Ovary (tissue), 9 donors: ENCODE measurements around the gene FUT3. TPM values are rescaled to one million over a fixed set of nuclear protein-coding genes. Genes with fewer than 3 reads are reported as not detected.
"Not testable (repeated sequence)": the region's sequence is repeated elsewhere in the genome, so short reads cannot be mapped to it uniquely, and the experiment has no call there.

ENCODE experiments used
- DNase-seq, 5 donors: peaks; one replicate each; pipeline ENCODE4 v3.0.0-alpha.2; 2019 to 2020
- H3K27ac ChIP-seq, 2 donors: fragments of 200-600 bp; one replicate each; pipeline versions ENCODE4 v1.5.1 to v1.8.0; 2019 to 2022
- H3K27me3 ChIP-seq: fragments of 200-600 bp; one replicate; pipeline ENCODE4 v1.8.0; 2022
- H3K36me3 ChIP-seq: fragments of 200-600 bp; sonication (generic); one replicate; pipeline ENCODE4 v1.5.1; 2019
- H3K4me1 ChIP-seq: one replicate; pipeline ENCODE4 v1.8.1; 2013; ENCODE audit warnings: mild to moderate bottlenecking, moderate library complexity; ENCODE audit not compliant: insufficient read depth
- H3K4me3 ChIP-seq: fragments of 200-600 bp; sonication (generic); one replicate; pipeline ENCODE4 v1.5.1; 2017
- H3K9me3 ChIP-seq, 2 donors: fragments of 200-600 bp in 1 of 2; sonication (generic) in 1 of 2; one replicate each; pipeline versions ENCODE4 v1.5.1 to v1.8.1; 2013 to 2019; ENCODE audit warnings: mild to moderate bottlenecking in 1 of 2, moderate library complexity in 1 of 2
- CTCF ChIP-seq, 3 donors: fragments of 450-650 bp in 2 of 3; fragments of 200-600 bp in 1 of 3; IDR thresholded peaks; one replicate each; pipeline versions ENCODE4 v1.5.1 to v1.8.0; 2016 to 2022; ENCODE audit warnings: antibody characterized with exemption in 3 of 3, mild to moderate bottlenecking in 1 of 3
- EP300 ChIP-seq: sonication (generic); formaldehyde crosslinking; IDR thresholded peaks from one replicate; pipeline ENCODE4 v1.6.1; 2017; ENCODE audit warnings: antibody characterized with exemption
- POLR2A ChIP-seq: fragments of 450-650 bp; IDR thresholded peaks from one replicate; pipeline ENCODE4 v1.6.1; 2017; ENCODE audit warnings: antibody characterized with exemption, mild to moderate bottlenecking, moderate library complexity
- WGBS, 3 donors: extraction: QIAGEN DNeasy Blood & Tissue Kit in 1 of 3; methylation state at CpG; one replicate each; pipeline versions ENCODE4 v1.1.5 to v1.1.7; 2013 to 2017; 5-methylcytosine and 5-hydroxymethylcytosine counted together
- intact Hi-C, 4 donors: fragments of 100-400 bp; cut with DNase I; formaldehyde crosslinking; loops; one replicate each; pipeline versions ENCODE4 v1.11.0 to v1.15.1; 2022 to 2023
- polyA plus RNA-seq, 2 donors: library from polyadenylated mRNA; stranded (reverse); fragments of 200-250 nt in 1 of 2; fragments of 350-450 nt in 1 of 2; fragmentation: Illumina TruSeq in 1 of 2; extraction: RNeasy Lipid Tissue Mini Kit (QIAGEN cat#74804) in 1 of 2; gene quantifications; one replicate each; pipeline ENCODE4 v1.2.3, GENCODE V29; 2013 to 2014
- total RNA-seq, 7 donors: library from RNA; depleted of rRNA in 2 of 7; stranded (reverse); fragments of >200 nt in 2 of 7; fragmentation: NEBNext Ultra II Directional in 3 of 7; extraction: Animal tissue kit (Norgen Biotek cat#: 25700) in 3 of 7; gene quantifications; one replicate each; pipeline versions ENCODE4 v1.1.0 to v1.2.4, GENCODE V29; 2016 to 2023
- donor health status: DM: no; HTN: no; CAD: no; lungs with moderate emphysema.
- donor health status: DM: no; HTN: no; CAD: no.
- donor health status: Bipolar disorder and iron deficiency.
- donor health status: DM: yes; HTN: yes; CAD: no.
- donor health status: DM: no; HTN: no; CAD: no.
- donor health status: DM: yes; HTN: yes; CAD: no.

FUT3 gene
- total and polyA plus RNA-seq, 9 donors, result 0.04 to 1.8 (median 0.15) TPM; not detected in 3

- Histone ChIP-seq H3K36me3 (no peaks in the 10 kb centered on the region), H3K27ac (no peak overlapping the region), H3K27me3 (no peaks in the 10 kb centered on the region), H3K9me3 (no peaks in the 10 kb centered on the region), H3K4me1 (no peaks in the 10 kb centered on the region), H3K4me3 (no peak overlapping the region)
- no peak for DNase-seq
- TF ChIP-seq CTCF (IDR thresholded peaks at IDR 0.05) (no peak), POLR2A (no peak), EP300 (no peak)
- intact Hi-C loops, result no loop called here
- whole genome bisulfite sequencing, 3 donors, result 49 to 64% (median 56%) methylated on average over 11 of the region's 11 CpGs
Observed at GRCh38 chr19:5863030-5863665, 11.9 kb upstream of the FUT3 start.

- Histone ChIP-seq H3K4me1 (no peaks in the 10 kb centered on the region), H3K9me3 (no peaks in the 10 kb centered on the region), H3K27ac (no peak overlapping the region), H3K27me3 (no peaks in the 10 kb centered on the region), H3K36me3 (no peaks in the 10 kb centered on the region), H3K4me3 (no peak overlapping the region)
- DNase-seq, result no peak
- intact Hi-C loops, result no loop called here
- no peak for TF ChIP-seq POLR2A
- TF ChIP-seq CTCF (IDR thresholded peaks at IDR 0.05), result no peak
- TF ChIP-seq EP300, result no peak
- 87 to 89% (median 88%) methylated on average over 18 of the region's 18 CpGs for WGBS, 3 donors
Observed at GRCh38 chr19:5857203-5858081, 6.2 kb upstream of the FUT3 start.

- H3K27me3 ChIP-seq, intact Hi-C loops, H3K9me3 ChIP-seq, H3K36me3 ChIP-seq, DNase-seq, H3K4me1 ChIP-seq, H3K4me3 ChIP-seq, H3K27ac ChIP-seq: not testable (repeated sequence)
- 52 to 60% (median 56%) methylated on average over 9 of the region's 9 CpGs for WGBS, 3 donors
Observed at GRCh38 chr19:5855151-5855550, 3.9 kb upstream of the FUT3 start.

- H3K9me3 ChIP-seq, H3K4me3 ChIP-seq, H3K36me3 ChIP-seq, H3K27me3 ChIP-seq, DNase-seq, H3K4me1 ChIP-seq, H3K27ac ChIP-seq, intact Hi-C loops: not testable (repeated sequence)
- WGBS, 3 donors, result 73 to 78% (median 77%) methylated on average over 10 of the region's 10 CpGs
Observed at GRCh38 chr19:5854121-5854520, 2.9 kb upstream of the FUT3 start.

GRCh38 chr19:5850743-5851293, 431 bp downstream of the FUT3 start:
- DNase-seq, result peak in 3 of 5 donors; percentile 19 to 55 (median 37)
- intact Hi-C loops, result no loop called here
- Histone ChIP-seq H3K27ac (no peak overlapping the region), H3K9me3 (no peaks in the 10 kb centered on the region), H3K36me3 (no peaks in the 10 kb centered on the region), H3K4me3 (no peak overlapping the region), H3K4me1 (no peaks in the 10 kb centered on the region), H3K27me3 (no peaks in the 10 kb centered on the region)
- TF ChIP-seq POLR2A (no peak), EP300 (no peak), CTCF (IDR thresholded peaks at IDR 0.05) (no peak)
- 2 to 7% (median 5%) methylated on average over 5 of the region's 5 CpGs for WGBS, 3 donors
